NCI-H2227 (cell line): Measurements from ENCODE around the gene PELI3.

ENCODE experiments used
- DNase-seq: peaks from one replicate; lab custom pipeline; 2025; ENCODE audit not compliant: unreplicated experiment; lab: John Stamatoyannopoulos, UW

The PELI3 gene

GRCh38 chr11:66473608-66474515, 7.2 kb downstream of the PELI3 start:
- DNase-seq, result no peak

- DNase-seq, result no peak
These were observed 8.9 kb downstream of the PELI3 start for GRCh38 chr11:66475349-66476172.

- no peak for DNase-seq
These were observed 9.6 kb downstream of the PELI3 start for GRCh38 chr11:66476173-66476840.

- DNase-seq, result peak; percentile 36
These were observed 10.1 kb downstream of the PELI3 start for GRCh38 chr11:66476841-66477251.

GRCh38 chr11:66477263-66478201, 10.8 kb downstream of the PELI3 start:
- DNase-seq, result no peak

GRCh38 chr11:66478729-66479393, 12.2 kb downstream of the PELI3 start:
- DNase-seq, result peak; percentile 62

GRCh38 chr11:66479394-66480116, 12.8 kb downstream of the PELI3 start:
- DNase-seq, result peak; percentile 91

- peak; percentile 99 for DNase-seq
These were observed 13.6 kb downstream of the PELI3 start, which contains the start of gene DPP3 for GRCh38 chr11:66480117-66480938. Gene DPP3, plus strand, starts transcription at chr11:66480434. Its CDS starts 1,767 bp downstream, at chr11:66482201.

- DNase-seq, result no peak
These were observed 18.2 kb downstream of the PELI3 start for GRCh38 chr11:66484806-66485380.

GRCh38 chr11:66488957-66489356, 22.3 kb downstream of the PELI3 start:
- no peak for DNase-seq

GRCh38 chr11:66489636-66490035, 22.9 kb downstream of the PELI3 start:
- DNase-seq, result no peak

GRCh38 chr11:66491315-66491935, 24.7 kb downstream of the PELI3 start:
- DNase-seq, result no peak

- DNase-seq, result no peak
These were observed 25.6 kb downstream of the PELI3 start for GRCh38 chr11:66492161-66492865.

GRCh38 chr11:66493130-66493529, 26.4 kb downstream of the PELI3 start:
- DNase-seq, result no peak

- no peak for DNase-seq
These were observed 27.8 kb downstream of the PELI3 start for GRCh38 chr11:66494458-66494857.

GRCh38 chr11:66494935-66495334, 28.2 kb downstream of the PELI3 start:
- no peak for DNase-seq

GRCh38 chr11:66495401-66495854, 28.7 kb downstream of the PELI3 start:
- no peak for DNase-seq
